ENCODE results near the gene ZSCAN21. TPM values are rescaled to one million over a fixed set of nuclear protein-coding genes. Genes with fewer than 3 reads are reported as not detected.
"Not testable (repeated sequence)": the region's sequence is repeated elsewhere in the genome, so short reads cannot be mapped to it uniquely, and the experiment has no call there.

The ZSCAN21 gene
- 11.5 TPM for total RNA-seq

DNA sequence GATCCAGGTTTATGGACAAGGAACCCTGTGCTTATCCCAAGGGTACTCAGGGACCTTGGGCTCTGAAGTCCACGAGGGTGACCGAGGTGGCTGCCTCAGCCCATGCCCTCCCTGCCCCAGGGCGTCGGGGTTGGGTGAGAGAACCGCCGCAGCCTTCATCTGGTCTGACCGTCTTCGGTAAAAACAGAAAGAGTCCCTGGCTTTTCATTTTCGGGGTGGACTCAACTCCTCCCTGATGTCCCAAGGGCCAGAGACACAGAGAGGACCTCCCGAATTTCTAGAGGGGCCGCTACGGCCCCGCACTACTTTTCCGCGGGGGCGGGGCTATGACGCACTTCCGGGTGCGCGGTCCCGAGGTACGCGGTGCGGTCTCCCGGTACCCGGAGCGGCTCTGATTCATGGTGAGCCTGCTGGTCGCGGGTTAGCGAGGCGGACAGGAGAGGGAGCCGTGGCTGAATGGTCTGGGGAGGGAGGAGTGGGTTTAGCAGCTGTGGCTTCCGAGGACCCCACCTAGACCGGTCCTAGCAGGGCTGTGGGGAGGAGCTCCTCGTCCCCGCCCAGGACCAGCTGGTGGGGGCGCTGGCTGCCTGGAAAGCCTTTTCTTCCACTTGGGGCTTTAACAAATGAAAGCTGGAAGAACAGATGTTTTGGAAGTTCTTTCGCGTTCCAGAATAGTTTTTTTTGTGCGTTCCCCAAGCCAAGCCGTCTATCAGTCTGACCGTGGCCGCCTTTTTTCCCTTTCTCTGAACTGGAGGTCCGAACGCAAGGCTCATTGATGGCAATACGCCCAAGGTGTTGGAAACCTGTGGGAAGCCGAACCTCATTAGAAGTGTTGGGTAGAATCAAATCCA, at the start of gene ZSCAN21:
Gene ZSCAN21 (plus strand): TSS at position 334 of the 851 bp plus-strand sequence. CDS start 7,233 bp downstream, outside the sequence.
- peak within 1 kb of the TSS; percentile 98 for H3K27ac ChIP-seq (ENCODE audit: low read depth, low read length)

GRCh38 chr7:100000239-100000638, 49.3 kb upstream of the ZSCAN21 start:
- Histone ChIP-seq H3K36me3 (ENCODE audit: control insufficient read depth in 3 of 3, insufficient read depth in 3 of 3, low read length in 3 of 3) (no peaks in the 10 kb centered on the region), H3K9me3 (ENCODE audit: control insufficient read depth in 3 of 3, low read length in 3 of 3) (no peaks in the 10 kb centered on the region), H3K9ac (ENCODE audit: low read depth in 1 of 3, low read length in 3 of 3) (no peak overlapping the region), H3K27me3 (ENCODE audit: control insufficient read depth in 3 of 3, insufficient read depth in 3 of 3, low read length in 3 of 3) (peaks cover 0 to 7% (median 0%) of the 10 kb centered on the region in 3 donors), H3K27ac (ENCODE audit: low read depth, low read length) (no peak overlapping the region), H3K4me1 (ENCODE audit: control insufficient read depth in 3 of 3, insufficient read depth in 3 of 3, low read length in 3 of 3) (peaks cover 0 to 8% (median 0%) of the 10 kb centered on the region in 3 donors), H3K4me3 (ENCODE audit: low read length in 3 of 3) (no peak overlapping the region)

More for the DNA sequence above, at the start of gene ZSCAN21:
- no peaks in the 10 kb centered on the region for H3K9me3 ChIP-seq (ENCODE audit: control insufficient read depth in 3 of 3, low read length in 3 of 3)
- peak within 1 kb of the TSS; percentile 97 to 99 (median 98) for H3K9ac ChIP-seq (ENCODE audit: low read depth in 1 of 3, low read length in 3 of 3)
- H3K27me3 ChIP-seq (ENCODE audit: control insufficient read depth in 3 of 3, insufficient read depth in 3 of 3, low read length in 3 of 3) = no peaks in the 10 kb centered on the region
- H3K4me1 ChIP-seq (ENCODE audit: control insufficient read depth in 3 of 3, insufficient read depth in 3 of 3, low read length in 3 of 3) = peaks cover 10 to 16% (median 15%) of the 10 kb centered on the region in 3 donors
- H3K36me3 ChIP-seq (ENCODE audit: control insufficient read depth in 3 of 3, insufficient read depth in 3 of 3, low read length in 3 of 3) = peaks cover 0 to 2% (median 0%) of the 10 kb centered on the region in 3 donors
- peak within 1 kb of the TSS; percentile 98 to 99 (median 98) for H3K4me3 ChIP-seq (ENCODE audit: low read length in 3 of 3)

- Histone ChIP-seq H3K9ac (ENCODE audit: low read depth in 1 of 3, low read length in 3 of 3) (no peak overlapping the region), H3K27ac (ENCODE audit: low read depth, low read length) (no peak overlapping the region), H3K27me3 (ENCODE audit: control insufficient read depth in 3 of 3, insufficient read depth in 3 of 3, low read length in 3 of 3) (no peaks in the 10 kb centered on the region)
These were observed 45.6 kb upstream of the ZSCAN21 start for GRCh38 chr7:100003711-100004661.

GRCh38 chr7:100007887-100008286, 41.7 kb upstream of the ZSCAN21 start:
- no peaks in the 10 kb centered on the region for H3K4me1 ChIP-seq (ENCODE audit: control insufficient read depth in 3 of 3, insufficient read depth in 3 of 3, low read length in 3 of 3)
- no peak overlapping the region for H3K9ac ChIP-seq (ENCODE audit: low read depth in 1 of 3, low read length in 3 of 3)
- H3K36me3 ChIP-seq (ENCODE audit: control insufficient read depth in 3 of 3, insufficient read depth in 3 of 3, low read length in 3 of 3) = no peaks in the 10 kb centered on the region
- no peak overlapping the region for H3K4me3 ChIP-seq (ENCODE audit: low read length in 3 of 3)
- peaks cover 0 to 5% (median 0%) of the 10 kb centered on the region in 3 donors for H3K27me3 ChIP-seq (ENCODE audit: control insufficient read depth in 3 of 3, insufficient read depth in 3 of 3, low read length in 3 of 3)
- H3K27ac ChIP-seq (ENCODE audit: low read depth, low read length) = no peak overlapping the region
- no peaks in the 10 kb centered on the region for H3K9me3 ChIP-seq (ENCODE audit: control insufficient read depth in 3 of 3, low read length in 3 of 3)

More at GRCh38 chr7:100003711-100004661, 45.6 kb upstream of the ZSCAN21 start:
- Histone ChIP-seq H3K4me1 (ENCODE audit: control insufficient read depth in 3 of 3, insufficient read depth in 3 of 3, low read length in 3 of 3) (no peaks in the 10 kb centered on the region), H3K36me3 (ENCODE audit: control insufficient read depth in 3 of 3, insufficient read depth in 3 of 3, low read length in 3 of 3) (no peaks in the 10 kb centered on the region), H3K4me3 (ENCODE audit: low read length in 3 of 3) (no peak overlapping the region), H3K9me3 (ENCODE audit: control insufficient read depth in 3 of 3, low read length in 3 of 3) (no peaks in the 10 kb centered on the region)

GRCh38 chr7:100008525-100008924, 41.0 kb upstream of the ZSCAN21 start:
- Histone ChIP-seq H3K4me1 (ENCODE audit: control insufficient read depth in 3 of 3, insufficient read depth in 3 of 3, low read length in 3 of 3) (no peaks in the 10 kb centered on the region), H3K9ac (ENCODE audit: low read depth in 1 of 3, low read length in 3 of 3) (no peak overlapping the region), H3K4me3 (ENCODE audit: low read length in 3 of 3) (no peak overlapping the region), H3K9me3 (ENCODE audit: control insufficient read depth in 3 of 3, low read length in 3 of 3) (no peaks in the 10 kb centered on the region), H3K27ac (ENCODE audit: low read depth, low read length) (no peak overlapping the region), H3K27me3 (ENCODE audit: control insufficient read depth in 3 of 3, insufficient read depth in 3 of 3, low read length in 3 of 3) (peaks cover 0 to 5% (median 0%) of the 10 kb centered on the region in 3 donors), H3K36me3 (ENCODE audit: control insufficient read depth in 3 of 3, insufficient read depth in 3 of 3, low read length in 3 of 3) (no peaks in the 10 kb centered on the region)

DNA sequence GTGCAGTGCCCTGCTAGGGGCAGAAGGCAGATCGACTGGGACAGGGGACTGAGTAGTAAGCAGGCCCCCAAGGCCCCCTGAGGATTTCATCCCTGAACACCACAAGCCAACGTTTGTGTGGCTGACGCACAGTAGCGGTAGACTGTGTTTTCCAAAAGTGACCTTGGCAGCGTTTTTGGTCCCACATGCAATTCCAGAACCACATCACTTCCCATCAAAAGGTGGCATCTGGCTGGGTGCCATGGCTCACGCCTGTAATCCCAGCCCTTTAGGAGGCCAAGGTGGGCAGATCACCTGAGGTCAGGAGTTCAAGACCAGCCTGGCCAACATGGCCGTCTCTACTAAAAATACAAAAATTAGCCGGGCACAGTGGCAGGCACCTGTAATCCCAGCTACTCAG, 39.6 kb upstream of the ZSCAN21 start:
- not testable (repeated sequence) for H3K4me1 ChIP-seq (ENCODE audit: control insufficient read depth in 3 of 3, insufficient read depth in 3 of 3, low read length in 3 of 3); H3K4me3 ChIP-seq (ENCODE audit: low read length in 3 of 3); H3K9ac ChIP-seq (ENCODE audit: low read depth in 1 of 3, low read length in 3 of 3); H3K36me3 ChIP-seq (ENCODE audit: control insufficient read depth in 3 of 3, insufficient read depth in 3 of 3, low read length in 3 of 3); H3K9me3 ChIP-seq (ENCODE audit: control insufficient read depth in 3 of 3, low read length in 3 of 3); H3K27me3 ChIP-seq (ENCODE audit: control insufficient read depth in 3 of 3, insufficient read depth in 3 of 3, low read length in 3 of 3); H3K27ac ChIP-seq (ENCODE audit: low read depth, low read length)

GRCh38 chr7:100010901-100011300, 38.7 kb upstream of the ZSCAN21 start:
- H3K27ac ChIP-seq (ENCODE audit: low read depth, low read length) = no peak overlapping the region
- H3K4me1 ChIP-seq (ENCODE audit: control insufficient read depth in 3 of 3, insufficient read depth in 3 of 3, low read length in 3 of 3) = peaks cover 0 to 5% (median under 1%) of the 10 kb centered on the region in 3 donors
- H3K27me3 ChIP-seq (ENCODE audit: control insufficient read depth in 3 of 3, insufficient read depth in 3 of 3, low read length in 3 of 3) = peaks cover 0 to 5% (median 0%) of the 10 kb centered on the region in 3 donors
- H3K9ac ChIP-seq (ENCODE audit: low read depth in 1 of 3, low read length in 3 of 3) = no peak overlapping the region
- no peaks in the 10 kb centered on the region for H3K36me3 ChIP-seq (ENCODE audit: control insufficient read depth in 3 of 3, insufficient read depth in 3 of 3, low read length in 3 of 3)
- no peak overlapping the region for H3K4me3 ChIP-seq (ENCODE audit: low read length in 3 of 3)
- no peaks in the 10 kb centered on the region for H3K9me3 ChIP-seq (ENCODE audit: control insufficient read depth in 3 of 3, low read length in 3 of 3)

- H3K4me3 ChIP-seq (ENCODE audit: low read length in 3 of 3) = no peak overlapping the region
- no peaks in the 10 kb centered on the region for H3K9me3 ChIP-seq (ENCODE audit: control insufficient read depth in 3 of 3, low read length in 3 of 3)
- H3K4me1 ChIP-seq (ENCODE audit: control insufficient read depth in 3 of 3, insufficient read depth in 3 of 3, low read length in 3 of 3) = peaks cover 2 to 9% (median 6%) of the 10 kb centered on the region in 3 donors
- H3K36me3 ChIP-seq (ENCODE audit: control insufficient read depth in 3 of 3, insufficient read depth in 3 of 3, low read length in 3 of 3) = no peaks in the 10 kb centered on the region
- H3K27ac ChIP-seq (ENCODE audit: low read depth, low read length) = no peak overlapping the region
- H3K27me3 ChIP-seq (ENCODE audit: control insufficient read depth in 3 of 3, insufficient read depth in 3 of 3, low read length in 3 of 3) = peaks cover 0 to 5% (median 0%) of the 10 kb centered on the region in 3 donors
- H3K9ac ChIP-seq (ENCODE audit: low read depth in 1 of 3, low read length in 3 of 3) = no peak overlapping the region
These were observed 38.1 kb upstream of the ZSCAN21 start for GRCh38 chr7:100011516-100011915.

DNA sequence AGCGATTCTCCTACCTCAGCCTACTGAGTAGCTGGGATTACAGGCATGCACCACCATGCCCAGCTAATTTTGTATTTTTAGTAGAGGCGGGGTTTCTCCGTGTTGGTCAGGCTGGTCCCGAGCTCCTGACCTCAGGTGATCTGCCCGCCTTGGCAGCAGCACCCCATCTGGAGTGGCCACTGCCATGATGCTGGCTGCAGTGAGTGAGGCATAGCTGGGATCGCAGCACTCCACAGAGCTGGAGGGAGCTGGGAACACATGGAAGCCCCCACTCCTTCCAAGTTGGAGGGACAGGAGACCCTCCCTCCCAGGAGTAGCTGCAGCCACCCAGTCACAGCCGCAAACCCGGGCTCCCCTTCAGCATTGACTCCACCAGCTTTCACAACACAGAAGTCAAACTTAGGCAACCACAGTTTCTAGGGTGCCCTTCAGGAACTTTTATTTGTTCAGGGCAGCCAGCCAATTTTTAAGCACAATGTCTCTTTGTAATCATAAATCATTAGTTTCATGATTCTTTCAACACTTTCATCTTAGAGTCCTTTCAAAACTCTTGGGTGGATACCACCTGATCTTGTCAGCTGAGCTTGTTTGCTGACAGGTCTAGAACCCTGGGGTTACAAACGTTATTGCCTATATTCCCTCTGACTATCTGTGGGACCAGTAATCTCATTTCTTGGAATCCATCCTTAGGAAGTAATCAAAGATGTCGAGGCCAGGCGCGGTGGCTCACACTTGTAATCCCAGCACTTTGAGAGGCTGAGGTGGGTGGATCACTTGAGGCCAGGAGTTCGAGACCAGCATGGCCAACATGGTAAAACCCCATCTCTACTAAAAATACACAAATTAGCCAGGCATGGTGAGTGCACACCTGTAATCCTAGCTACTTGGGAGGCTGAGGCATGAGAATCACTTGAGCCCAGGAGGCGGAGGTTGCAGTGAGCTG, 36.9 kb upstream of the ZSCAN21 start:
- not testable (repeated sequence) for H3K9me3 ChIP-seq (ENCODE audit: control insufficient read depth in 3 of 3, low read length in 3 of 3); H3K27ac ChIP-seq (ENCODE audit: low read depth, low read length); H3K36me3 ChIP-seq (ENCODE audit: control insufficient read depth in 3 of 3, insufficient read depth in 3 of 3, low read length in 3 of 3); H3K9ac ChIP-seq (ENCODE audit: low read depth in 1 of 3, low read length in 3 of 3); H3K27me3 ChIP-seq (ENCODE audit: control insufficient read depth in 3 of 3, insufficient read depth in 3 of 3, low read length in 3 of 3); H3K4me3 ChIP-seq (ENCODE audit: low read length in 3 of 3)
- peaks cover 8 to 18% (median 11%) of the 10 kb centered on the region in 3 donors for H3K4me1 ChIP-seq (ENCODE audit: control insufficient read depth in 3 of 3, insufficient read depth in 3 of 3, low read length in 3 of 3)

All from skeletal muscle tissue (tissue), 4 donors.